ENCODE measurements around the gene ATP6V0E2. TPM values are rescaled to one million over a fixed set of nuclear protein-coding genes. Genes with fewer than 3 reads are reported as not detected.

Gene ATP6V0E2
- total RNA-seq, 2 donors from 2014 or later: 15.3 to 16.1 TPM

DNA sequence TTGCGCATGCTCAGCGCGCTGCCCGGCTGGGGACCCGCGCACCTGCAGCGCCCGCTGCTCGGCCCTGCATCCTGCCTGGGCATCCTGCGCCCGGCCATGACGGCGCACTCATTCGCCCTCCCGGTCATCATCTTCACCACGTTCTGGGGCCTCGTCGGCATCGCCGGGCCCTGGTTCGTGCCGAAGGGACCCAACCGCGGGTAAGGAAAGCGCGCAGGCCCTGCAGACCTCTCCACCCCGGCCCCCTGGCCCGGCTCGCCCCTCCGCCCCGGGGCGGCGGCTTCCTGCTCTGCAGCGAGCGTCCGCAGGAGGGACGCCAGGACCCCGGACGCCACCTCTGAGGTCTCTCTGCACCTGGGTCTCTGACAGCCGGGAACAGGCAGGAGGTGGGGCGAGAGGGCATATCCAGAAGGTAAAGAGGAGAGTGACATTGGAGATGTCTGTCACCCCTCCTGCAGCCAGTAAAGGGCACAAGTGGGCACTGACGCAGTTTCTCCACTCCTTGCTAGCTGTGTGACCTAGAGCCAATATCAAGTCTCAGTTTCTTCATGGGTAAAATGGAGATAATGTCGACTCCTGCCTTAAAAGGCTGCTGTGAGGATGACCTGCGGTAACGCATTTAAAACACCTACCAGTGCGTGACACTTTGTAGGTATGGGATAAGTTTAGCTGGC is 338 bp downstream of the ATP6V0E2 start:
- DNase-seq: no peak
- H3K9me3 ChIP-seq (ENCODE audit: control insufficient read depth, low read length): no peaks in the 10 kb centered on the region
- WGBS, 2 experiments (ENCODE audit: insufficient coverage in 1 of 2, insufficient read length in 1 of 2): 2 to 9% methylated on average over 16 to 46 of the region's 46 CpGs
- H3K27ac ChIP-seq (ENCODE audit: low read depth, low read length): no peak overlapping the region
- Mint-ChIP-seq H3K27ac (no peak overlapping the region), H3K4me3 (peak overlapping the region; percentile 66), H3K4me1 (peaks cover 17% of the 10 kb centered on the region), H3K27me3 (ENCODE audit: insufficient read depth) (peaks cover 29% of the 10 kb centered on the region), H3K36me3 (ENCODE audit: low read depth) (no peaks in the 10 kb centered on the region), H3K9me3 (no peaks in the 10 kb centered on the region)
- peak overlapping the region; percentile 83 for H3K4me3 ChIP-seq (ENCODE audit: low read length)
- peaks cover 8% of the 10 kb centered on the region for H3K4me1 ChIP-seq (ENCODE audit: control insufficient read depth, insufficient read depth, low read length)
- peaks cover 17% of the 10 kb centered on the region for H3K27me3 ChIP-seq (ENCODE audit: control insufficient read depth, insufficient read depth, low read length, poor library complexity, severe bottlenecking)
- TF ChIP-seq, protein P1, sequence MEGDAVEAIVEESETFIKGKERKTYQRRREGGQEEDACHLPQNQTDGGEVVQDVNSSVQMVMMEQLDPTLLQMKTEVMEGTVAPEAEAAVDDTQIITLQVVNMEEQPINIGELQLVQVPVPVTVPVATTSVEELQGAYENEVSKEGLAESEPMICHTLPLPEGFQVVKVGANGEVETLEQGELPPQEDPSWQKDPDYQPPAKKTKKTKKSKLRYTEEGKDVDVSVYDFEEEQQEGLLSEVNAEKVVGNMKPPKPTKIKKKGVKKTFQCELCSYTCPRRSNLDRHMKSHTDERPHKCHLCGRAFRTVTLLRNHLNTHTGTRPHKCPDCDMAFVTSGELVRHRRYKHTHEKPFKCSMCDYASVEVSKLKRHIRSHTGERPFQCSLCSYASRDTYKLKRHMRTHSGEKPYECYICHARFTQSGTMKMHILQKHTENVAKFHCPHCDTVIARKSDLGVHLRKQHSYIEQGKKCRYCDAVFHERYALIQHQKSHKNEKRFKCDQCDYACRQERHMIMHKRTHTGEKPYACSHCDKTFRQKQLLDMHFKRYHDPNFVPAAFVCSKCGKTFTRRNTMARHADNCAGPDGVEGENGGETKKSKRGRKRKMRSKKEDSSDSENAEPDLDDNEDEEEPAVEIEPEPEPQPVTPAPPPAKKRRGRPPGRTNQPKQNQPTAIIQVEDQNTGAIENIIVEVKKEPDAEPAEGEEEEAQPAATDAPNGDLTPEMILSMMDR (conservative IDR thresholded peaks at IDR 0.05): no peak
- H3K36me3 ChIP-seq (ENCODE audit: control insufficient read depth, insufficient read depth, low read length): no peaks in the 10 kb centered on the region
- H3K9ac ChIP-seq (ENCODE audit: extremely low read depth, low read length, poor library complexity, severe bottlenecking): no peak overlapping the region

DNA sequence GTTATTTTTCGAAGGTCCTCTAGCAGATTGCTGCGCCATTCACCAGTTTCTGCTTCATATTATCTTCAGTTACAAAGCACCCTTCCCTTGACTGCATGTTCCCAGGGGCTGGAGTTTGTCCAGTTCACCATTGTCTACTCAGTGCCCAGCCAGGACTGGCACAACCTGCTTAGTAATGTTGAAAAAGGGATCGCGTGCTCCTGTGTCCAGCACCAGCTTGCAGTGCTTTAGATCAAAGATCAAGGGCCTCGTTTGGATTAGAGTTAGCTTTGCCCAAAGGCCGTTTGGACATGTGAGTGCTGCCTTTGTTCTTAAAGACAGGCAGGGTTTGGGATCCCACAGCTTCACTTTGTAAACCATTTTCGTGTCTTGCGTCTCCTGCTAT is 867 bp downstream of the ATP6V0E2 start:
- Histone ChIP-seq H3K27ac (ENCODE audit: low read depth, low read length) (no peak overlapping the region), H3K27me3 (ENCODE audit: control insufficient read depth, insufficient read depth, low read length, poor library complexity, severe bottlenecking) (peaks cover 17% of the 10 kb centered on the region), H3K4me3 (ENCODE audit: low read length) (peak overlapping the region; percentile 83), H3K4me1 (ENCODE audit: control insufficient read depth, insufficient read depth, low read length) (peaks cover 8% of the 10 kb centered on the region), H3K9ac (ENCODE audit: extremely low read depth, low read length, poor library complexity, severe bottlenecking) (no peak overlapping the region), H3K36me3 (ENCODE audit: control insufficient read depth, insufficient read depth, low read length) (no peaks in the 10 kb centered on the region), H3K9me3 (ENCODE audit: control insufficient read depth, low read length) (no peaks in the 10 kb centered on the region)
- peak overlapping the region; percentile 66 for H3K4me3 Mint-ChIP-seq
- H3K36me3 Mint-ChIP-seq (ENCODE audit: low read depth): no peaks in the 10 kb centered on the region
- H3K9me3 Mint-ChIP-seq: no peaks in the 10 kb centered on the region
- H3K4me1 Mint-ChIP-seq: peaks cover 17% of the 10 kb centered on the region
- no peak overlapping the region for H3K27ac Mint-ChIP-seq
- no peak for DNase-seq
- peaks cover 27% of the 10 kb centered on the region for H3K27me3 Mint-ChIP-seq (ENCODE audit: insufficient read depth)
- 81 to 82% methylated on average over 8 of the region's 8 CpGs for WGBS, 2 experiments (ENCODE audit: insufficient coverage in 1 of 2, insufficient read length in 1 of 2)
- TF ChIP-seq, protein P1 (conservative IDR thresholded peaks at IDR 0.05): no peak

DNA sequence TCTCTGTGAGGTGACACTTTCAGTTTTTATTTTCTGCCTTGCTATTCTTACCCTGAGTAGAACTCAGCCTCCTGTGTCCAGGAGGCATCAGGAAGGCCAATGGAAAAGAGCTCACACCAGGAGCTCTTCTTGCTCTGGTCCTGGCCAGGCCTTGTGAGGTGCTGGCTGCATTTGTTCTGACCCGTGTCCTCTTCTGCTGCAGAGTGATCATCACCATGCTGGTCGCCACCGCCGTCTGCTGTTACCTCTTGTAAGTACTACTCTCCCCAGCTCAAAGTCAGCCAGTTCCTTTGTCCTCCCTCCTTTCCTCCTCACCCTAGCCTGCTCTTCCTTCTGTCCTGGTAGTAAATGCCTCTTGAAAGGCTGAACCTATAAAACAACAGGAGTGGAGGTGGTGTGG is 1.6 kb downstream of the ATP6V0E2 start:
- Mint-ChIP-seq H3K27ac (no peak overlapping the region), H3K9me3 (no peaks in the 10 kb centered on the region), H3K4me1 (peaks cover 14% of the 10 kb centered on the region), H3K4me3 (no peak overlapping the region), H3K36me3 (ENCODE audit: low read depth) (no peaks in the 10 kb centered on the region), H3K27me3 (ENCODE audit: insufficient read depth) (peaks cover 24% of the 10 kb centered on the region)
- H3K27ac ChIP-seq (ENCODE audit: low read depth, low read length): no peak overlapping the region
- WGBS, 2 experiments (ENCODE audit: insufficient coverage in 1 of 2, insufficient read length in 1 of 2): 88 to 96% methylated on average over 4 of the region's 4 CpGs
- TF ChIP-seq, protein P1 (conservative IDR thresholded peaks at IDR 0.05): no peak
- DNase-seq: no peak
- H3K9me3 ChIP-seq (ENCODE audit: control insufficient read depth, low read length): no peaks in the 10 kb centered on the region
- H3K36me3 ChIP-seq (ENCODE audit: control insufficient read depth, insufficient read depth, low read length): no peaks in the 10 kb centered on the region
- H3K4me1 ChIP-seq (ENCODE audit: control insufficient read depth, insufficient read depth, low read length): peaks cover 5% of the 10 kb centered on the region
- peaks cover 17% of the 10 kb centered on the region for H3K27me3 ChIP-seq (ENCODE audit: control insufficient read depth, insufficient read depth, low read length, poor library complexity, severe bottlenecking)
- H3K9ac ChIP-seq (ENCODE audit: extremely low read depth, low read length, poor library complexity, severe bottlenecking): no peak overlapping the region
- H3K4me3 ChIP-seq (ENCODE audit: low read length): no peak overlapping the region

Measured in endodermal cell (in vitro differentiated cells).